ENCODE data around the gene CREG2. TPM values are rescaled to one million over a fixed set of nuclear protein-coding genes. Genes with fewer than 3 reads are reported as not detected.

The CREG2 gene
- total RNA-seq, 6 donors from 2014 or later = 1.1 to 8.4 (median 1.6) TPM; not detected in 3

DNA sequence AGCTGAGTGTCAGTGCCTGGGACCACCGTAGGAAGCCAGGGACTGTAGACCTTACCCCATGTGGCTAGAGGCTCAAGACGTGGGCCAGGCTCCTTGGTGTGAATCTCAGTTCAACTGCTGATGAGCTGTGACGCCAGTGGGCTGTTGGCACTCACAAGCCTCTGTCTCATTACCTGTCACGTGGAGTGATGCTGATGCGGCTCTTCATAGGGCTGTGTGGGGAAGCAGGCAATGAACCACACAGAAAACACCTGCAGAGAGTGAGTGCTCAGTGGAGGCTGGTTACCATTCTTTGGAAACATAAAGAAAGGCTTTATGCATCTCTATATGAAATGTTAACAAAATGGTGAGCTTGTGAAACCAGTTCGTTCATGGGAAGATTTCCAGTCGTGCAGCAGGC is 36.1 kb downstream of the CREG2 start:
- ATAC-seq (ENCODE audit: low FRiP score in 2 of 2) = no peak
- TF ChIP-seq POLR2A (IDR thresholded peaks at IDR 0.05) (no peak), EP300 (IDR thresholded peaks at IDR 0.05) (no peak), POLR2AphosphoS5 (IDR thresholded peaks at IDR 0.05) (no peak)
- TF ChIP-seq, protein P1, sequence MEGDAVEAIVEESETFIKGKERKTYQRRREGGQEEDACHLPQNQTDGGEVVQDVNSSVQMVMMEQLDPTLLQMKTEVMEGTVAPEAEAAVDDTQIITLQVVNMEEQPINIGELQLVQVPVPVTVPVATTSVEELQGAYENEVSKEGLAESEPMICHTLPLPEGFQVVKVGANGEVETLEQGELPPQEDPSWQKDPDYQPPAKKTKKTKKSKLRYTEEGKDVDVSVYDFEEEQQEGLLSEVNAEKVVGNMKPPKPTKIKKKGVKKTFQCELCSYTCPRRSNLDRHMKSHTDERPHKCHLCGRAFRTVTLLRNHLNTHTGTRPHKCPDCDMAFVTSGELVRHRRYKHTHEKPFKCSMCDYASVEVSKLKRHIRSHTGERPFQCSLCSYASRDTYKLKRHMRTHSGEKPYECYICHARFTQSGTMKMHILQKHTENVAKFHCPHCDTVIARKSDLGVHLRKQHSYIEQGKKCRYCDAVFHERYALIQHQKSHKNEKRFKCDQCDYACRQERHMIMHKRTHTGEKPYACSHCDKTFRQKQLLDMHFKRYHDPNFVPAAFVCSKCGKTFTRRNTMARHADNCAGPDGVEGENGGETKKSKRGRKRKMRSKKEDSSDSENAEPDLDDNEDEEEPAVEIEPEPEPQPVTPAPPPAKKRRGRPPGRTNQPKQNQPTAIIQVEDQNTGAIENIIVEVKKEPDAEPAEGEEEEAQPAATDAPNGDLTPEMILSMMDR (IDR thresholded peaks at IDR 0.05) = no peak
- Histone ChIP-seq H3K9me3 (no peaks in the 10 kb centered on the region), H3K27me3 (no peaks in the 10 kb centered on the region), H3K4me3 (no peak overlapping the region), H3K4me1 (no peaks in the 10 kb centered on the region), H3K27ac (no peak overlapping the region), H3K36me3 (no peaks in the 10 kb centered on the region)
- WGBS, 2 donors = 82 to 84% methylated on average over 3 to 7 of the region's 7 CpGs
- no peak for DNase-seq

- peak in 1 of 2 donors; percentile 50 for DNase-seq
- TF ChIP-seq EP300 (IDR thresholded peaks at IDR 0.05) (peak in 1 of 4 donors; percentile 47), POLR2A (IDR thresholded peaks at IDR 0.05) (no peak), POLR2AphosphoS5 (IDR thresholded peaks at IDR 0.05) (no peak)
- TF ChIP-seq, protein P1 (IDR thresholded peaks at IDR 0.05) = peak in 2 of 6 experiments; percentile 23 to 28
- no peaks in the 10 kb centered on the region for H3K27me3 ChIP-seq
- no peak overlapping the region for H3K4me3 ChIP-seq
- peak in 1 of 2 donors; percentile 66 for ATAC-seq (ENCODE audit: low FRiP score in 2 of 2)
- no peaks in the 10 kb centered on the region for H3K4me1 ChIP-seq
- no peaks in the 10 kb centered on the region for H3K36me3 ChIP-seq
- 77 to 79% methylated on average over 7 of the region's 7 CpGs for WGBS, 2 donors
- H3K9me3 ChIP-seq = no peaks in the 10 kb centered on the region
- H3K27ac ChIP-seq = no peak overlapping the region
These were observed 37.2 kb downstream of the CREG2 start for GRCh38 chr2:101349893-101350662.

DNA sequence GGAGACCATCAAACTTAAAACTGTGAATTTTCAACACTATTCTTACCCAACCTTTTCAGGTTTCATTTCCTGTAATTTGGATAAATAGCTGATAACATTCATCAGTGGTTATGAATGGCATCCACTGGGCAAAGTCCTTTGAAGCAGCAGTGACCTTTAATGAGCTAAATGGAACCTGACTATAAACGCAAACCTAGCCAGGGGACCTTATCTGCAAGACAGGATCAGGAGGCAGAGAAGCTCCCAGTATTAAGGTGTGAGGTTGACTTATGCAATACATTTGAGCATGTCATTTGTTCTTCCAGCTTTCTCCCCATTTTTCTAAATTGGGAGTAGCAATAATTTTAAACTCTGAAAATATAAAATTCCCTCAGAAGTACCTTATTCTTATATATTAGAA is 38.4 kb downstream of the CREG2 start:
- ATAC-seq (ENCODE audit: low FRiP score in 2 of 2) (no peak), DNase-seq (no peak)
- no peaks in the 10 kb centered on the region for H3K4me1 ChIP-seq
- H3K4me3 ChIP-seq = no peak overlapping the region
- WGBS, 2 donors = 87 to 93% methylated on average over 1 of the region's 1 CpG
- no peak for TF ChIP-seq EP300 (IDR thresholded peaks at IDR 0.05)
- TF ChIP-seq POLR2A (IDR thresholded peaks at IDR 0.05) = no peak
- TF ChIP-seq, protein P1 (IDR thresholded peaks at IDR 0.05) = no peak
- no peak for TF ChIP-seq POLR2AphosphoS5 (IDR thresholded peaks at IDR 0.05)
- no peaks in the 10 kb centered on the region for H3K36me3 ChIP-seq
- no peaks in the 10 kb centered on the region for H3K9me3 ChIP-seq
- no peak overlapping the region for H3K27ac ChIP-seq
- H3K27me3 ChIP-seq = no peaks in the 10 kb centered on the region

DNA sequence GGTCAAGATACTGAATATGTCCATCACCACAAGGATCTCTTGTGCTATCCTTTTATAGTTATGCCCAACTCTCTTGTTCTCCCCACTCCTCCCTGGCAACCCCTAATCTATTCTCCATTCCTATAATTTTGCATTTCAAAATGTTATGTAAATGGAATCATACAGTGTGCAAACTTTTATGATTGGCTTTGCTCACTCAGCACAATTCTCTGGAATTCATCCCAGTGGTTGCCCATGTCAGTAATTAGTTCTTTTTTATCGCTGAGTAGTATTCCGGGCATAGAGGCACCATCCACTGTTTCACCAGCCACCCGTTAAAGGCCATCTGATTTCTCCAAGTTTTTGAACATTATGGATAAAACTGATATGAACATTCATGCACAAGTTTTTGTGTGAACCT is 40.4 kb downstream of the CREG2 start:
- 100% methylated on average over 3 of the region's 3 CpGs for WGBS, 2 donors
- Histone ChIP-seq H3K36me3 (no peaks in the 10 kb centered on the region), H3K4me3 (no peak overlapping the region), H3K27me3 (no peaks in the 10 kb centered on the region), H3K27ac (no peak overlapping the region), H3K4me1 (peaks cover 0 to 6% (median under 1%) of the 10 kb centered on the region in 4 donors), H3K9me3 (no peaks in the 10 kb centered on the region)
- TF ChIP-seq POLR2A (IDR thresholded peaks at IDR 0.05) = no peak
- no peak for TF ChIP-seq EP300 (IDR thresholded peaks at IDR 0.05)
- TF ChIP-seq, protein P1 (IDR thresholded peaks at IDR 0.05) = no peak
- TF ChIP-seq POLR2AphosphoS5 (IDR thresholded peaks at IDR 0.05) = no peak
- DNase-seq = no peak
- no peak for ATAC-seq (ENCODE audit: low FRiP score in 2 of 2)

DNA sequence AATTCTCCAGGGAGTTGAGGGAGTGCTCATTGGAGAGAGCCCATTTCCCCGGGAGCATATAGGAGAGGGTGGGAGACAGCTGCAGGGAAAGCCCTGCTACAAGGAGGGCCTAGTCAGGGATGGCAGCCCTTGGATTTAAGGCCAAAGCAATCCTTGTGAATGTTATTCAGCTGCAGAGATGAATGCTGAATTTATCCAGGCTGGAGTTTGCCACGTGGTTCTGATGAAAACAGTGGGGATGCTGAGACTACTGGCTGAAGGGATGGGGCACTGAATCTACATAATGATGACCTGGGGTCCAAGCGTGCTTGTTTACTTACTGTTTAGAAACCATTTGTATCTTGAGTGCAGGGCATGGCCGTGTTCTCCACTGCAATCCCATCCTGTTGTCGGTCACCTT is 43.2 kb downstream of the CREG2 start:
- H3K36me3 ChIP-seq = no peaks in the 10 kb centered on the region
- H3K9me3 ChIP-seq = no peaks in the 10 kb centered on the region
- TF ChIP-seq POLR2A (IDR thresholded peaks at IDR 0.05) (no peak), EP300 (IDR thresholded peaks at IDR 0.05) (no peak), POLR2AphosphoS5 (IDR thresholded peaks at IDR 0.05) (no peak)
- TF ChIP-seq, protein P1 (IDR thresholded peaks at IDR 0.05) = no peak
- H3K4me3 ChIP-seq = no peak overlapping the region
- peaks cover 0 to 16% (median 15%) of the 10 kb centered on the region in 4 donors for H3K4me1 ChIP-seq
- WGBS, 2 donors = 69 to 84% methylated on average over 3 to 5 of the region's 5 CpGs
- H3K27me3 ChIP-seq = no peaks in the 10 kb centered on the region
- no peak for DNase-seq
- H3K27ac ChIP-seq = no peak overlapping the region
- peak in 1 of 2 donors; percentile 32 for ATAC-seq (ENCODE audit: low FRiP score in 2 of 2)

All from upper lobe of left lung (tissue), 6 donors.